Measurements from ENCODE around the gene GNAT2.

The GNAT2 gene

DNA sequence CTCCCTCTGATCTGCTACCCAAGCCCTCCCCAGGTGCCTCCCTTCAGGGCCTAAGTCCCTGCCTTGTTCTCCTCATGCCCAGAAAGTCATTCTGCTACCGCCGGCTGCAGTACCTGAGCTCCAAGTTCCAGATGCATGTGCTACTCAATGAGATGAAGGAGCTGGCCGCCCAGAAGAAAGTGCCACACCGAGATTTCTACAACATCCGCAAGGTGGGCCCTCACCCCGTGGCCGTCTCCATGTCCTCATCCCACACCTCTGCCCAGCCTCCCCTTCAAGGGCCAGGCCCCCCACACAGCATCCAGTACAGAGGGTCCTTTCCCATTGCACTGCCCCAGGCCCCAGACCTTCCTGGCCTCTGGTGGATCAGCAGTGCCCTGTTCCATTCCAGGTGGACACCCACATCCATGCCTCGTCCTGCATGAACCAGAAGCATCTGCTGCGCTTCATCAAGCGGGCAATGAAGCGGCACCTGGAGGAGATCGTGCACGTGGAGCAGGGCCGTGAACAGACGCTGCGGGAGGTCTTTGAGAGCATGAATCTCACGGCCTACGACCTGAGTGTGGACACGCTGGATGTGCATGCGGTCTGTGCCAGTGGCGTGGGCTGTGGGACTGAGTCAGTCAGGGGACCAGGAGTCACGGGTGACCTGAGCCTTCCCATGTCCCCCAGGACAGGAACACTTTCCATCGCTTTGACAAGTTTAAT, 8.4 kb upstream of the GNAT2 start:
- DNase-seq (ENCODE audit: low spot score), result no peak

DNA sequence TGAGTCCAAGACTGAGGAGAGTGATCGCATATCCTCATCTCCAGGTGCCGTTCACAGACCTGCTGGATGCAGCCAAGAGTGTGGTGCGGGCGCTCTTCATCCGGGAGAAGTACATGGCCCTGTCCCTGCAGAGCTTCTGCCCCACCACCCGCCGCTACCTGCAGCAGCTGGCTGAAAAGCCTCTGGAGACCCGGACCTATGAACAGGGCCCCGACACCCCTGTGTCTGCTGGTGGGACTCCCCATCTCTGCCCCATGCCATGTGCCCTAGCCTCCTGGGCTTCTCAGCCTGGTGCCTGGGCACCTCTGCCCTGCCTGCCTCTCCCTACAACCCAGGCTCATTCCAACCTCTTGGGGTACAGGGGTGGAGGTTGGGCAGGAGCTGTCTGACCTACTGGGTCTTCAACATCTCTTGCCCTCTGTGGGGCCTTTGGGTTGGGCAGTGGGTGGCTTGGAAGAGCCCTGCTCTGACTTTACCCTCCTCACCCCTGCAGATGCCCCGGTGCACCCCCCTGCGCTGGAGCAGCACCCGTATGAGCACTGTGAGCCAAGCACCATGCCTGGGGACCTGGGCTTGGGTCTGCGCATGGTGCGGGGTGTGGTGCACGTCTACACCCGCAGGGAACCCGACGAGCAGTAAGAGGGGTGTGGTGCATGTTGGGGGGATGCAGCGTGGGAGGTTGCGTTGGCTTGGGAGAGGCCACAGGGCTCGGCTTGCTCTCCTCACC, 7.4 kb upstream of the GNAT2 start:
- DNase-seq (ENCODE audit: low spot score), result no peak

- DNase-seq (ENCODE audit: low spot score), result no peak
Measured at GRCh38 chr1:109625601-109626560, 6.5 kb upstream of the GNAT2 start.

GRCh38 chr1:109625176-109625575, 5.8 kb upstream of the GNAT2 start:
- DNase-seq (ENCODE audit: low spot score), result no peak

- no peak for DNase-seq (ENCODE audit: low spot score)
Measured at GRCh38 chr1:109624201-109625010, 5.0 kb upstream of the GNAT2 start.

GRCh38 chr1:109623601-109624161, 4.3 kb upstream of the GNAT2 start:
- DNase-seq (ENCODE audit: low spot score), result peak; percentile 24

DNA sequence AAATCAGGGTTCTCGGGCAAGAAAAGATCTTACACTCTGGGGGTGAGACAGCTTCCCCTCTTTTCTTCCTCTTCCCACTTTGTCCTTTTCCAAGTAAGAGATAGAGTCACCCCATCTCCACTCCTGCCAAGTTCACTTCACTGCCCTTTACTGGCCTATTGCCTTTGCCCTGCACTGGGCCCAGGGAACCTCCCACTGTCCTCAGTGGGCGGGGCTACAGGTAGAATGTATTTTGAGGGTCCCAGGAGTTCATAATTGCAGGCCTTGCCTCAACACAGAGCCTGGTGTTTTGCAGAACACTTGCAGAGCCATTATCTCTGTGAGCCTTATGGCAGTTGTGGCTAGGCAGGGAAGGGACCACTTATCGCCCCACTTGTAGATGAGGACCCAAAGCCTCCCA, 3.5 kb upstream of the GNAT2 start:
- DNase-seq (ENCODE audit: low spot score), result peak; percentile 39

GRCh38 chr1:109622137-109622892, 2.9 kb upstream of the GNAT2 start:
- DNase-seq (ENCODE audit: low spot score), result no peak

DNA sequence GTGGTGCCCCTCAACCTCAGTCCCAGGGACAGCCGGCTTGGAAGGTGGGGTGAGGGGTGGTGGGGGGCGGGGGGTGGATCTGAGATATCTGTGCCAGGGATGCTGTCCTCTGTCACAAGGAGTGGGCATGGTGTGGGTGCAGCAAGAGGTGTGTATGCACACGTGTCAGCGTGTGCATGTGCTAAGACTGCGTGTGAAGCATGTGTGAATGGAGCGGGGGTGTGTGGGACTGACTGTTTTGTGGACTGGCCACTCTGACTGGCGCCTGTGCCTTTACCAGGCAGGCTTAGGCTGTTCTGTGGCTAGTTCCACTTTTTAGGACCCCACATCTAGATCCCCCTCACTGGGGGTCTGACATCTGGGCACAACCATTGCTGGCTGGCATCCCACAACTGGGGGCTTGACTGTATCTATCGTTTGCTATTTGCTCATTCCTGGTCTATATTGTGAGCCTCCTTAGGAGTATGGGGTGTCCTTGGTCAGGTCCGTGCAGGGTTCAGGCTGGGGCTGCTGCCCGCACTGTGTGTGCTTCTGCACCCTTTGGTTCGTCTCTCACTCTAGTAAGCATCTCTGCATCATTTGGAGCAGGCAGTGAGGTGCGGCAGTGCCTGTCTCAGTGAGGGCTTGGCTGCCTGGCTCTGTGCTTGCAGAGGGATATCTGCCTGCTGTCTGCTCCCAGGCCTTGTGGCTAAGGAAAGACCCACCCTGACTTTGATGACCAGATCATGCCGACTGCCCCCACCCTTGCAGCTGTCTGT, 2.1 kb upstream of the GNAT2 start:
- DNase-seq (ENCODE audit: low spot score), result no peak

DNA sequence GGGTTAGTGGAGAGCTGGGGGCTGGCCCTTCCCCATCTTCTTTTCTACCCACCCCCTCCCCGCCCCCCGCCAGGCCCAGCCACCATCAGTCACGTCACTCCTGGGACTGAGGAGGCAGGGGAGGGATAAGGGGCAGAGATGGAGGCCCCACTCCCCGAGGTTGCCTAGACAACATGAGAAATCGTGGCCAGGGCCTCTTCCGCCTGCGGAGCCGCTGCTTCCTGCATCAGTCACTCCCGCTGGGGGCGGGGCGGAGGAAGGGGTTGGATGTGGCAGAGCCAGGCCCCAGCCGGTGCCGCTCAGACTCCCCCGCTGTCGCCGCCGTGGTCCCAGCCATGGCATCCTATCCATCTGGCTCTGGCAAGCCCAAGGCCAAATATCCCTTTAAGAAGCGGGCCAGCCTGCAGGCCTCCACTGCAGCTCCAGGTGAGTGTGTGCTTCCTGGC, 1.4 kb upstream of the GNAT2 start:
- peak; percentile 45 for DNase-seq (ENCODE audit: low spot score)

GRCh38 chr1:109620401-109620791, 980 bp upstream of the GNAT2 start:
- DNase-seq (ENCODE audit: low spot score), result no peak

DNA sequence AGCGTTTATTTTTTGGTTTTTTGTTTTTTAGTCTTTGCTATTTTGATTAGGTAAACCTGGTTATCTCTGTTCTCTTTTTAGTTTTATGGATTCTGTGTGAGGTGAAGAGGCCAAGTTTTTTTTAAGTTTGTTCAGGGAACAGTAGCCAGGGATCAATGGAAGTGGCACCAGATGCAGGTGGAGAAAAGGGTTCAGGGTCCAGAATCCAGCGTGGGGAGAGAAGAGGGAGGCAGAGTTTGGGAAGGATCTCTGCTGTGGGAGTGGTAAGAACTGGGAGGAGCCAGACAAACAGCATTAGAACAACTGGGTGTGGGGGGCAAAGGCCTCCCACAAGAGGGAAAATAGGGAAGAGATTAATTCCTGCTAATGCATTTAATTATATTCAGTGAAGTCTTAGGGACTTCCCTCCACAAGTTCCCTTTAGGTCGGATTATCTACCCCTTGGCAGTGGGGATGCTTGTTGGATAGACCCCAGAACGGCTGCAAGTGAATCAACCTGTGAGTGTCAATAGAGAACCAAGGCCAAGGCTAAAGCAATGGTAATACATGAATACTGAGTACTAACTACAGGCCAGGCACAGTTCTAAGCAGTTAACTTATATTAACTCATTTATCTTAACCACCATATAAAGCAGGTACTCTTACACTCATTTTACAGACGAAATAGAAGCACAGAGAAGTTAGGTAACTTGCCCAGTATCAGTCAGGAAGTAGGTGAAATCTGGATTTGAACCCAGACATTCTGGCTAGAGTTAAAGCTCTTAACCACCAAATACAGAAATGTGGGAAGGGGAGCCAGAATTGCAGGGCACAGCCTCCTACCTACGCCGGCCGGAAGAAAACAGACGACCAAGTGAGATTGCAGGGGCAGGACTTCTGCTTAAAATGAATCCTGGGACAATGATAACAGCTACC, 498 bp downstream of the GNAT2 start:
- DNase-seq (ENCODE audit: low spot score), result no peak

DNA sequence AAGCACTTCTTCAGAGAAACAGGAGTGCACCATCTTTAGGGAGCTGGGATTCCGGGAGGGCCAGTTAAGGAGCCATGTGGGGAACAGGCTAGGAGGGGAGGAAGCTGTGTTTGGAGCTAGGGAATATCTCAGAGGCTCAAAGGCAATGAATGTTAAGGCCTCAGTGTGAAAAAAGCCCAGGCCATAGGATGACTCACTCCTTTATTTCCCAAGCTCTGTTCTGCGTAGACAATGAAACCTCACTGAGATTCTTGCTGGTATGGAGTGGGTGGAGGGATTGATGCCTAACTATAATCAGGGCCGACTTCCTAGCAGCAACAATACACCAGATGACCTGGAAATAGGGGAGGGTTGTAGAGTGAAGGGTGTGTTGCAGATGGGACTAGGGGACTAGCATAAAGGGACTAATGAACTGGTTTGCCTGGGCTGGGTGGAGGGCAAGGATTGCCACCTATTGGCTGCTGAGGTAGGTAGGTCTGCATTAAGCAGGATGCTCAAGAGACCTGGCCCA, 2.1 kb downstream of the GNAT2 start:
- DNase-seq (ENCODE audit: low spot score), result no peak

DNA sequence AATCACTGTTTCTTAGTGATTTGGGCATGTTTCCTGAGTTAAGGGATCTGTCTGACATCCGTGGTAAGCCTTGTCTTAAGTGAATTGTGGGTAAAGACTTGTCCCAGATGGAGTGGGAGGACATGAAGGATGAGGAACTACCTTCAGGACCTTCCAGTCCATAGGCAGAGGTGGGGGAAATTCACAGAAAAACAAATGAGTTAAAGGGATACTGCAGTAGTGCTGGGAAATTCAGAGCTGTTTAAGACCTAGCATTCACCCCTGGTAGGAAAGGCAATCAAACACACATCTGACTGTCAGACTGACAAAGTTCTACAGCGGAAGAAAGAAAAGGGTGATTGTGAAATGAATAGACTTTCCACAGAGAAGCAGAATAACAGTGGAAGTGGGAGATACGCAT, 3.0 kb downstream of the GNAT2 start:
- DNase-seq (ENCODE audit: low spot score), result no peak

DNA sequence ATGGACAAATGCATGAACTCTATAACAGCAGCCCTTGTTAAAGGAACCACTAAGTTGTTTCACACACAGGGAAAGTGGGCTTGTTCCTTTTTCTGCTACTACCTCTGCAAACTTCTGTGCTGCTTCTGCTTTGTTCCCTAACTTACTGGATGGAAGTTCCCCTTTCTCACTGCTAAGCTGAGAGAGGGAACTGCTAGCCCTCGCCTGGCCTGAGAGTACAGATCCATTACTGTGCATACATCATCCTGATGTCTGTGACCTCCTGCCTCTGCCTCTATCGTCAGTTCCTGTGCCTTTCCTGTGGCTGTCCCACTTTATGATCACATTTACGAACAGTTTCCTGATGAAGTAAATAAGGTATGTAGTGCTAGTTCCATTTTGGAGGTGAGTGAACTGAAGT, 3.5 kb downstream of the GNAT2 start:
- no peak for DNase-seq (ENCODE audit: low spot score)

DNA sequence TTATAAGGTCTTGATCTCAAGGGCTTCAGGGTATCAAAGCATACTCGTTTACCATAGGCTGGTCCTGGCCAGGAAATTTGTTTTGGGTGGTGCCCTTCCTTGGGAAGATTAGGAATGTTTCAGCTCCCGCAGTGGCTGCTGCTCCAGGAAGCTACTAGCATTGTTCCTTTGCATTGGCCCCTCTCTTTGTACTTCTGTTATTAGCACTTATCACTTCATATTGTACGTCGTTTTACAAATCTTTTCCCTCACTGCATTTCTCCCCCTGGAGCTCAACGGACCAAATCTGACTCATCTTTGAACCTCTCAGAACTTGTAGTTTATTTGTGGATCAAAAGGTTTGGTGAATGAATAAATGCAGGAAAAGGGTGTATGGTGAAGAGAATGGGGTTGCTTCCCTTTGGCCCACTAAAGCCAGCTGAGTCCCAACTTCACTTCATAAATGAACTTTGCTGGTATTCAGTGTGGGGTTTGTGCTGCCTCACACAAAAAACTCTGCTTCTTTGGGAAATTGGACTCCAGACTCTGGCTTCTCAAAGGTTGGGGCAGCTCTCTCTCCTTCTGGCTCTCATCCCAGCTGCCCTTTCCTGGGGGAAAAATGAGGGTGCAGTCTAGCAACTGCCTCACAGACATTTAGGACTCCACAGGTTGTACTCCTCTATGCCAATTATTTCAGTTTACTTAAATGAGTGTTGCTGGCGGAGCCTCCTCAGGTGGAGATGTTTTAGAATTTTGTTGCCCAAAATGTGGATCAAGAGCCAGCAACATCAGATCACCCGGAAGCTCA, 5.9 kb downstream of the GNAT2 start:
- DNase-seq (ENCODE audit: low spot score), result no peak

DNA sequence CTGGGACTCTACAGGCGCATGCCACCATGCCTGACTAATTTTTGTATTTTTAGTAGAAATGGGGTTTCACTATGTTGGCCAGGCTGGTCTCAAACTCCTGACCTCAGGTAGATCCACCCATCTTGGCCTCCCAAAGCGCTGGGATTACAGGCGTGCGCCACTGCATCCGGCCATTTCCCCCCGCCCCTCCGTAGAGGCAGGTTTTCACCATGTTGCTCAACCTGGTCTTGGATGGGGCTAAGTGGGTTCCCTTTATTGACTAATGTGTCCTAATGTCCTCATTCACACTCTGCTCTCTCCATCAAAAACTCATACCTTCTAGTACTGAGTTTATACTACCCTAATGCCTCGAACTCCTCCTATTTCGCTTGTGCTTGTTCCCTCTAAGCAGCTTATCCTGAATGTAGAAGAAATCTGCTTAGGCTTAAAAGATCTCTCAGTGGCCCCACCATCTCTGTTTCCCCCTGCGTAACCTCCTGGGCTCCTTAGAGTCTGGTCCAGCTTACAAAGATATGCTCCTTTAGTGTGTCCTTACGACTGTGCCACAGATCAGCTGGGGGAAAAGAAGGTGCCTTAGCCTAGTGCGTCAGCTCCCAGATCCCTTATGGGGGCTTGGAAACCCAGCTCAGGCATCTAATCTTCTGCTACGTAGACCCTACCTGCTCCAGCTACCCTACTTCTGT, 8.0 kb downstream of the GNAT2 start:
- DNase-seq (ENCODE audit: low spot score), result no peak
